Activated CD4-positive, alpha-beta T cell treated with anti-CD3 and anti-CD28 coated beads, Interleukin-2, amount 50 U/mL, for 1 hour (primary cell): ENCODE results near the gene RGMB.

Experiments
- DNase-seq: peaks from one replicate; pipeline ENCODE4 v3.0.0-alpha.2; 2020

RGMB gene

DNA sequence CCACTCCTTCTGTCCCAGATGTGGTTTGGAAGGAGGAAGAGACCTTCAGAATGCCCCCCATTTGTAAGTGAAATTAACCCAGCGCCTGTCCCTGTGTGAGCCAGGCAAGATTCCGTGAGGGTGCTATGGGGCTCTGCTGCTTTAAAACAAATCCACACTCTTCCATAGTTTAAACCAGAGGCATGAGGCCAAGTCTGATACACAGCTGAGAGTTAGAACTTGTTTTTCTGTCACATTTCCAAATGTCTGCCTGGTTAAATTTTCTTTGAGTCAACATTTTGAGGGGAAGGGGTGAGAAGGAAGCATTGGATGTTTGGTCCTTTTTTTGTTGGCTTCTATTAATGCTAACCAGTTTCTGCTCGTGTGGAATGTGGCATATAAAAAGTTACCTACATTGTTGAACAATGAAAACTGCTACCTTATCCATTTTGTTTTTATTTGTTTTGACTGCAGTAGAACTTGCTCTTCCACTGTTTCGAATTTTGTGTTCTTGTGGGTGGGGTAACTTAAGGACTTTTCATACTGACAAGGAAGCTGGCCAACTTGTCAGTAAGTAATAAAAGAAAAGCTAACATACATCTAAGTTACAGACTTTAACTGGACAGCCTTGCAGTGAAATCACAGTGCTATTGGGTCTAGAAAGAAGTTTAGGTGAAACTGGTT, 12.9 kb downstream of the RGMB start:
- no peak for DNase-seq

DNA sequence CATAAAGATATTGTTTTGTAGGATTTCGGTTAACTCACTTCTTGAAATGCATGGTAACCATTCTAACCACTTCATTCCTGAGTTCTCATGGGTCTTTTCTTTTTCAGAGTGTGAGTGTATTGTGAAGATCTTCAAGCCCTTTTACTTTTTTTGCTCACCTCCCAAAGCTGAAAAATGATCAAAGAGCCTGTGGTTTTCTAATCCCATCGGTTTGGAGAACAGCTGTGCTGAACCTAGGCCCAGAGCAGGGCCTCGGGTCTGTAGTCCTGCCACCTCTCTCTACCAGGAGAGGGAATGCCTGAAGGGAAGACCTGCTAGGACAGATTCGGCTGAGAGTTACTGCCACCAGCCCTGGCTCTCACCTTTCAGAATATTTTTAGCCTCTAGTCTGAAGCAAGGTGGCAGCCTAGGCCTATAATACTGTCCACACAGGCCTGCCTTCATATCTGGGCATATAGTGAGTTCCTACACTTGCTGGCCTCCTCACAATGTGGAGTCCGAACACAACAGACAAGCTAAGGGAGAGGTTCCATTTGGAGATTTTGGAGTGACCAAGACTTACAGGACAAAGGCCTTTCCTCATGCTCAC, 13.8 kb downstream of the RGMB start:
- DNase-seq: no peak

DNA sequence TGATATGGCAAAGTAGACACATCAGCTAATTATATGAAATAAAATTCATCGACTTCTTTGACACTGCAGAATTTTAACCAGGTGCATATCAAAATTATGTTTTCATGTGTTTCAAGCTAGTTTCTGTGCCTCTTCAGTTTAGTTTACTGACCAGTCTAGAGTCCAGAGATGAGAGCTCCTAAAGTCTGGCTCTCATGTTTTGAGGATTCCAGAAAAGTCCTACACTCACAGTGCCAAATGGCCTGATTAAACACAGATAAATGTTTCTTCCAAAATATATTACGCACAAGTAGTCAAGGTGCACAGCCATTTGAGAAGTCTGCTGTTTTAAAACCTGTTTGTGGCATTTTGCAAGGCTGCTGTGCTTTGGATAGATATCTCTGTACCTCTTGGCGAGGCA, 15.6 kb downstream of the RGMB start:
- DNase-seq: no peak

DNA sequence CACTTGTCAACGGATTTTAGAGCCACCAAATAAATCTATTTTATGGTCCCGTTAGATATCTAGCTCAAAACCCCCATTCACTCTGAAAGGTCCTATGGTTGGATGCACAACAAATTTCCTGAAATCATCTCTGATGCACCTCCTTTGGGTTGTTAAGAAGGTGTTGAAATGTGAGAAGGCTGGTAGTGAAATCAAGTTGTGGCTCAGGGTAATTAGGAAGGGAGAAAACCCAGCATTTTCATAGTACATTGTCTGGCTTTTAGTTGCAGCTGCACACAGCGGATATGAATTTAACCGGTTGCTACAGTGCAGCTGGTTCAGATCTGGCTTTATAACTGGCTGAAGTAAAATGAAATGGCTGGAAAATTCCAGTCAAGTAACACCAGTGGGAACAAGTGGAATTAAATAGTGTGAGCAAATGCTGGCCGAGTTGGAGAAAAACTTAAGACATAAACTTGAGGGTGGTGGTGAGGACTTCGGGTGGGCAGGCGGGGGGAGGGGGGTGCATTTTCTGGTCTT, 17.6 kb downstream of the RGMB start:
- no peak for DNase-seq

DNA sequence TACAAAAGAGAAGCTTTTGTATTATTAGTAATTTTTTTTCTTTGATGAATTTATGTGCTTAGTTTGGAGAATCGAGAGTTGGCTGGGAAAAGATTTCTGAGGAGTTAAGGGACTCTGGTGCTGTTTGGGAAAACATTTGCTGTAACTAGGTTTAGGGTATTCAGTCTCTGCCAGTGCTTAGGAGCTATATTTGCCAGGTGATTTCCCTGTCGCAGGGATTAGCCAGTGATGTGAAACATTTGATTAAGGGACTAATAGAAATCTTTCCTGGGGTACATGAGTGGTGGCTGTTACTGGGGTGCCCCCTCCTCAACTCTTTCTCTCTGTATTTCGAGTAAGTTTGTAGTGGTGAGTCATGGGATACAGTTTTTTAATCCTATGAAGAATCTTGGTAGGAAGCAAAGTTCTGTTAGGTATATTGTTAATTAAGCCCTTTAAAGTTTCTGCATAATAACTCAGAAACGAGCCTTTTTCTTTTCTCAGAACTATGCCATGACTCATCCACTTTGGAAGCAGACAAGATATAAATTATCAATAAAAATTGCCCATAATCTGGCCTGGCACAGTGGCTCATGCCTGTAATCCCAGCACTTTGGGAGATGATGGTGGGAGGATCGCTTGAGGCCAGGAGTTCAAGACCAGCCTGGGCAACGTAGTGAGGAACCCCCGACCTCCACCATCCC, 18.6 kb downstream of the RGMB start:
- DNase-seq: no peak

DNA sequence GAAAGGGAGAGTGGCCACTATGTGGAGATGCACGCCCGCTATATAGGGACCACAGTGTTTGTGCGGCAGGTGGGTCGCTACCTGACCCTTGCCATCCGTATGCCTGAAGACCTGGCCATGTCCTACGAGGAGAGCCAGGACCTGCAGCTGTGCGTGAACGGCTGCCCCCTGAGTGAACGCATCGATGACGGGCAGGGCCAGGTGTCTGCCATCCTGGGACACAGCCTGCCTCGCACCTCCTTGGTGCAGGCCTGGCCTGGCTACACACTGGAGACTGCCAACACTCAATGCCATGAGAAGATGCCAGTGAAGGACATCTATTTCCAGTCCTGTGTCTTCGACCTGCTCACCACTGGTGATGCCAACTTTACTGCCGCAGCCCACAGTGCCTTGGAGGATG, 19.8 kb downstream of the RGMB start:
- no peak for DNase-seq

DNA sequence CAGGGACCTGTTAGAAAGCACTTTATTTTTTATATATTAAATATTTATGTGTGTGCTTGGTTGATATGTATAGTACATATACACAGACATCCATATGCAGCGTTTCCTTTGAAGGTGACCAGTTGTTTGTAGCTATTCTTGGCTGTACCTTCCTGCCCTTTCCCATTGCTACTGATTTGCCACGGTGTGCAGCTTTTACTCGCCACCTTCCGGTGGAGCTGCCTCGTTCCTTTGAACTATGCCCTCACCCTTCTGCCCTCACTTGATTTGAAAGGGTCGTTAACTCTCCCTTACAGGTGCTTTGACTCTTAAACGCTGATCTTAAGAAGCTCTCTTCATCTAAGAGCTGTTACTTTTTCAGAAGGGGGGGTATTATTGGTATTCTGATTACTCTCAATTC, 20.5 kb downstream of the RGMB start:
- DNase-seq: no peak

- no peak for DNase-seq
Observed at GRCh38 chr5:98794414-98795080, 21.1 kb downstream of the RGMB start.

- DNase-seq: no peak
Observed at GRCh38 chr5:98795243-98795642, 21.8 kb downstream of the RGMB start.

DNA sequence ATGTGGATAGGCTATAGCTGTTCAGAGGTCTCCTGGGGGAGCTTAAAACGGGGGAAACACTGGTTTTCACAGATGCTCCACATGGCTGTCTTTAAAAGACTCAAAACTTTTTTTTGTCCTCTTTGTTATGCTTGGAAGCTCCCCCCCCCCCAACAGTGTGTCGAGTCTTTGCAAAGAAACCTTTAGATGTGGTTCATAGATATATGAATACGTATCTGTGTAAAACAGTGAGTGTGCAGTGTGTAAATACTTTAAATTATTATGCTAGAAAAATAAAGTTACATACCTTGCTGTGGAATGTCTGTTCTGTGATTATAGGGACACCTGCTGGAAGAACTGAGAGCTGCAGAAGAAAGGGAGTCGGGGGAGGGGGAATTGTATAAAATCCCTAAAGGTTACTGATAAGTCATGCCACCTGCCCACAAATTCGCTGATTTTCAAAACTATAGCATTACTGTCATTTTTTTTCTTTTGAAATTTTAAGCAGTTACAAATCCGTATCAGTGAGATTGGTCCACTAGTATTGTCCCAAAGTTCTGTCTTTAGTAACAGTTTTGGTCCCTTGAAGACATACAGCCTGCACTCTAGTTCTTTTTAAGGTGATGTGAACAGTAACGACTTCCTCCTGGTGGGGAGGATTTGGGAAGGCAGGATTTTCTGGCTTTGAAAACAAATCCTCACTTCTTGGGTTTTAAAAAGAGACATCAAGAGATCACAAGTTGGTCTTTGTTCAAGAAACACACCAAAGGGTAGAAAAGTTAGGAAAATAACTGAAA, 22.9 kb downstream of the RGMB start:
- DNase-seq: peak; percentile 42

DNA sequence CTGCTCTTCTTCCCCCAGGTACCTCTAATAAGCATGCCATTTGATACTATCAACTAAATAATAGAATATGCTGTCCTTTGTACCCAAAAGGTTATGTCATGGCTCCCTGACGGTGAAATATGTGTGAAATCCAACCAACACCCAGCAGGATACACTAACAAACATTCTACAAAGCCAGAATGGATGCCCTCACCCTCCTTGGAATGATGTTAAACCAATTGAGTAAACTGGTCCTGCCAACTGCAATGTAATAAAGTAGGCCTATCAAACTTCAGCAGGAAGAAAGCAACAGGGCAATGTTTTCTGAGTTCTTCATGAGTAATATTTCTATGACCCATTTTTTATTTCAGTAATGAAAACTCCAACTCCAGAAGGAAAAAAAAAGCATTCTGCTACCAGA, 24.9 kb downstream of the RGMB start:
- no peak for DNase-seq

DNA sequence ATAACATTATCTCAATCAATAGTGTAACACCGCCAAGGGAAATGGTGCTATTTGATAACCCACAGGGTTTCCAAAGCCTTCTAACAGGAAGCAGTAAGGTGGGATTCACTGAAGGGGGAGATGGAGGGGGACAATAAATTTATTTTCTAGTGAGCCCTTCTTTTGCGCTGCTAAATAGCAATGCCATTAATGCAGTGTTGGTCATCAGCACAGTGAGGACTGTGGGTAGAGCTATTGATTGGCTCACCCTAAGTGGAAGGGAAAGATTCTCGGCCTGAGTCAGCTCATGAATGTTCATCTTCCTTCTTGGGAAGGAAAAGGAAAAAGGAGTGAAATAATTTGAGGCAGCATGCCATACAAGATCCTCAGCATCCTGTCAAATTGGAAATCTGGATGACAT, 25.4 kb downstream of the RGMB start:
- DNase-seq: no peak

DNA sequence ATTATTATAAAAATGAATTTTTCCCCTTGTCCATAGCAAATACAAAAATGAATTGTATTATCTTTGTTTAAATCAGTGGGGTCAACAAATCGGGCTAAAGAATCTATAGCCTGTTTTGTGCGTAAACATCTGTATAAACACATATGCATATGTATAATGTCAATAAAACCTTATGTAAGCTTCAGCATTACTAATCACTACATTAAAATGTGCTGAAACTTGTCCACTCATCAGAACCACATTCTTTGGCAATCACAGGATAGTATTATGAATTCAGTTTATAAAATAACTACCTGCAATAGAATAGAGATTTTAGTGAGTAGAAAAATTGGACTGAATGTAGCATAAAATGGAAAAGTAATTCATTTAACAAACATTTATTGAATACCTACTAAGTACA, 30.6 kb downstream of the RGMB start:
- DNase-seq: no peak

GRCh38 chr5:98805070-98805469, 31.6 kb downstream of the RGMB start:
- no peak for DNase-seq

DNA sequence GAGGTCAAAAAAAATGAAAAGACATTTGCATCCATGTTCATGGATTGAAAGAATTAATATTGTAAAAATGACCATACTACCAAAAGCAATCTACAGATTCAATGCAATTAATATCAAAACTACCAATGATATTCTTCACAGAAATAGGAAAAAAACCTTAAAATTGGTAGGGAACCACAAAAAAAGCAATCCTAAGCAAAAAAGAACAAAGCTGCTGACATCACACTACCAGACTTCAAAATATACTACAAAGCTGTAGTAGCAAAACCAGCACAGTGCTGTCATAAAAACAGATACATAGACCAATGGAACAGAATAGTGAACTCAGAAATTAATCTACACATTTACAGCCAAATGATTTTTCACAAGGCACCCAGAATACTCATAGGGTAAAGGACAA, 34.3 kb downstream of the RGMB start:
- no peak for DNase-seq

GRCh38 chr5:98810206-98810605, 36.7 kb downstream of the RGMB start:
- no peak for DNase-seq

DNA sequence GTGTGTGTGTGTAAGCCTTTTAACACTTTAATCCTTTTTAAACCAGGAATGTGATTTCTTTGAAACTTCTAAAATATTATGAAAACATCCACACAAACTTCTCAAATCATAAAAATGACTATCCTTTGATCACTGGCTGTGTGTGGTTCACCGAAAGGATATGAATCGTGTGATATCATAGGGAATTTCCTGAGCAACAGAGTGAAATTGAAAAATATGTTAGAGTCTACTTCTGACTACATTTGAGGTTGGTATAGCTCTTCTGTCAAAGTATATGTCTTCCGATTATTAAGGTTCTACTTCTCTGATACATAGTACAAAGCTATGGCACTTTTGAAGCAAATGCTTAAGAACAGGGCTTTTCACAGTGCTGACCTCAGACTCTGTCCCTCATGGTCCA, 40.3 kb downstream of the RGMB start:
- DNase-seq: no peak

- no peak for DNase-seq
Observed at GRCh38 chr5:98816582-98817222, 43.2 kb downstream of the RGMB start.

DNA sequence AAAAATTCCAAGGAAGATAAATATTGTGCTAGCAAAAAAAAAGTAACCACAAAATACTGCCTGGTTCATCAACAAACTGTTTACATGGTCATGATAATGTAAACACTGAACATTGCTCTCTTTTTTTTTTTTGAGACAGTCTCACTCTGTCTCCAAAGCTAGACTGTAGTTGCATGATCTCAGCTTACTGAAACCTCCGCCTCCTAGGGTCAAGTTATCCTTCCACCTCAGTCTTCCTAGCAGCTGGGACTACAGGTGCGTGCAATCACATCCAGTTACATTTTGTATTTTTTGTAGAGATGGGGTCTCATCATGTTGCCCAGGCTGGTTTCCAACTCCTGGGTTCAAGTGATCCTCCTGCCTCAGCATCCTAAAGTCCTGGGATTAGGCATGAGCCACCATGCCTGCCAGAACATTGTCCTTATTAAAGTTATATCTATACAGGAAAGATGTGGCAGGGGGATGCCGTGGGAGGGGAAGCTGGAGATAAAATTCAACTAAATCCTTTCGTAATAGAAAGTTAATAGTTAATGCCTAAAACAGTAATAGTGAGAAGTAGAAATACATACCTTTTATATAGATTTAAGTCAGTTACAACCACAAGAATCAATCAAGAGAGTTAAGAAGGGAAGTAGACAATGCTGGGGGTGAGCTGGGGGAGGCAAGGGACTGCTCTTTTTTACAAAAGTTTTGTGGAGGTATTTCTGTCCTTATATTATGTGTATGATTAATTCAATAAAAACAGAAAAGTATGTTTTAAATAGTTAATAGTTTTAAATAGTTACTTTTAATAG, 52.3 kb downstream of the RGMB start:
- no peak for DNase-seq

DNA sequence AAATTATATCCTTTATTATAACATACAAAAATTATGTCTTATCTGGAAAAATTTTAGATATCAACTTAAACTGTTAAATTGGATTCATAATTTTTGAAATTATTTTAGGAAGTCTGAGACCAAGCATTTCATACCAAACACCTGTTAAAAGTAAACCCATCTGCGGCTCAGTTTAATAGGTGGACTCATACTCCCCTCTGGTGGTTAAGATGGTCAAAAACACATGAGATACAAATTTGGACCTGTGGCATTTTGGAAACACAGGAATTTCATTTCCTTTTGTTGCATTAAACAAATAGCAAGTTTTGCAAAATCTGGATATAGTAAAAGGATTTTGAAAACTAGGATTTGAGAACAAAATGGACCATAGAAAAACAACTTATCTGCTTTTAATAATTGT, 53.7 kb downstream of the RGMB start:
- DNase-seq: no peak

DNA sequence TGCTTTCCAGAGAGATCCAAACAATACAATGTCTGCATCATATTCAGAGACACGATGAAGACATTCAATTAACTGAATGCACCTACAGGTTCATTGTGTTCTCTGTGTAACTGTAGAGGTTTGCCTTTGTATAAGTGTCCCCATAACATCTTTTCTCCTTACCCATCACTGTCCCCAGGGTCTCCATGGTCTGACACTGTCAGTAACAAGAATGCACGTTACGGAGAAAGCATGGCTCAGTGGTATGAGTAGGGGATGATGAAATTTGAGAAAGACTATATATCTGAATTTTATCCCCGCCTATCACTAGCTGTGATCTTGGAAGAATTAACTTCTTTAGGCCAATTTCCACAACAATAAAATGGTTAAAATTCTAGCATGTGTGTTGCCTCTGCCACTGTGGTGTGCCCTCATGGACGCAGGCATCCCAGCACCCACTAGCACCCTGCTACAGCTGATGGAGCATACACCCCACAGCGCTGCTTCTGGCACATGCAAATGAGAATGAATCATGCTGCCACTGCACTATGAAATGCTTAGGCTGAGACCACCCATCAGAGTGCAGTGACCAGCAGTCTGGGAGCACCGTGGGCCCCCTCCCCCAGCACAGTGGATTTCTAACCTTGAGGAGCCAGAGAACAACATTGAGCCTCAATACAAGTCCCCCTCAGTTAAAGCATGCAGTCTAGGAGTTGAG, 54.3 kb downstream of the RGMB start:
- DNase-seq: no peak
